Esophagus (tissue), 2 donors: ENCODE results near the gene DIAPH1. TPM values are rescaled to one million over a fixed set of nuclear protein-coding genes. Genes with fewer than 3 reads are reported as not detected.
A peak's percentile ranks its signal among the peaks of the same experiment; 100 is the strongest.

Experiments used
- H3K27ac ChIP-seq, 2 donors: one replicate each; pipeline ENCODE4 v1.5.1; 2013; ENCODE audit warnings: low read depth in 2 of 2, mild to moderate bottlenecking in 2 of 2, inconsistent platforms in 1 of 2, low read length in 1 of 2, moderate library complexity in 1 of 2
- H3K27me3 ChIP-seq, 2 donors: one replicate each; pipeline ENCODE4 v1.6.1; 2013; ENCODE audit warnings: low read length in 2 of 2, control low read depth in 1 of 2, mild to moderate bottlenecking in 1 of 2; ENCODE audit not compliant: insufficient read depth in 2 of 2, control insufficient read depth in 1 of 2
- H3K36me3 ChIP-seq, 2 donors: one replicate each; pipeline ENCODE4 v1.6.1; 2013; ENCODE audit warnings: low read length in 1 of 2; ENCODE audit not compliant: control insufficient read depth in 2 of 2, insufficient read depth in 2 of 2
- H3K4me1 ChIP-seq, 2 donors: one replicate each; pipeline ENCODE4 v1.6.1; 2013; ENCODE audit warnings: low read length in 1 of 2; ENCODE audit not compliant: control insufficient read depth in 2 of 2, insufficient read depth in 2 of 2
- H3K4me3 ChIP-seq, 2 donors: one replicate each; pipeline ENCODE4 v1.5.1; 2013; ENCODE audit warnings: low read length in 2 of 2, mild to moderate bottlenecking in 2 of 2, low read depth in 1 of 2, moderate library complexity in 1 of 2
- H3K9me3 ChIP-seq, 2 donors: one replicate each; pipeline ENCODE4 v1.6.1; 2013; ENCODE audit warnings: mild to moderate bottlenecking in 2 of 2, low read depth in 1 of 2, low read length in 1 of 2, moderate library complexity in 1 of 2; ENCODE audit not compliant: control insufficient read depth in 2 of 2, insufficient read depth in 1 of 2
- WGBS, 2 donors: extraction: QIAGEN DNeasy Blood & Tissue Kit; methylation state at CpG; one replicate each; pipeline ENCODE4 v1.1.7; 2013; 5-methylcytosine and 5-hydroxymethylcytosine counted together
- polyA plus RNA-seq, 2 donors: library from polyadenylated mRNA; stranded (reverse); fragments of 200-250 nt; gene quantifications; one replicate each; pipeline ENCODE4 v1.2.3, GENCODE V29; 2013
- donor health status: healthy with polysubstance abuse.
- donor health status: Bipolar disorder and iron deficiency.

The DIAPH1 gene
- polyA plus RNA-seq, 2 donors: 84.2 to 84.5 TPM

DNA sequence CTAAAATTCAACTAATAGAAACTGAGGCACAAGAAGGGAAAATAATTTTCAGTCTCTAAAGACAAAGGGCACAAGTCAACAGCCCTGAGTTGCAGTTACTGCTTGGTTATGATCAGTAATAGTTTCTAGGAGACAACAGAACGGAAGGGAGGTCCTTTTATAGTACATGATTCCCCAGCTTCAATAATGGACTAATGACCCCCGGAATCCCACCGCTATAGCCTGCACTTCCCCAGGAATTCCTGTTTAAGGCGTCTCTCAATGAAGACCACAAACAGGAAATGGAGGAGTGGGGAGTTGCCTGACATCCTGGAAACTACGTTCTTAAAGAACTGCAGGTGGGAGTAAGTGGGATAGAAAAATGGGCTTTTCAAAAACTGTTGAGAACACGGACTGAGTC is 60.6 kb downstream of the DIAPH1 start:
- H3K4me3 ChIP-seq: no peak overlapping the region
- H3K36me3 ChIP-seq: no peaks in the 10 kb centered on the region
- no peaks in the 10 kb centered on the region for H3K9me3 ChIP-seq
- H3K27me3 ChIP-seq: no peaks in the 10 kb centered on the region
- H3K4me1 ChIP-seq: peaks cover 0 to 2% of the 10 kb centered on the region in 2 donors
- WGBS, 2 donors: 48 to 52% methylated on average over 6 of the region's 6 CpGs
- peak overlapping the region; percentile 90 to 95 for H3K27ac ChIP-seq

DNA sequence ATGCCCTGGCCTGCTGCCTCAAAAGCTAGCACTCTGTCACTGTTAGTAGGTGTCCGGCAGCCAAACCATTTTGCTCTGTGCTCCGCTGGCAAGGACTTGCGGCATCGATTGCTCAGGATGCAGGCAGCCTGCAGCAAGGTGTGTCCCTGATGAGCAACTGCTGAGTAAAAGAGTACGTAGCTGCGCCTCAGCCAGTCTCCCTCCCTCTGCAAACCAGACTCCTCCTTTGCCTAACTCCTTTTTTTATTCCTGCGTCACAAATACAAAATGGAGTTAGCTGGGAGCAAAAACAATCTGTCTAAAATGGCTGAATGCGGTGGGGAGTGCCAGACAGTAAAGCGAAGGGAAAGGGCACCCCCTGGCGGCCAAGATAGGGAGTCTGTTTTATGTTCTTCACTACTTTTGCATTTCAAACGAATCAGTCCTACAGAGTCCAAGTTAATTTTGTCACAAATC is 61.1 kb downstream of the DIAPH1 start:
- H3K4me1 ChIP-seq: peaks cover 0 to 2% of the 10 kb centered on the region in 2 donors
- H3K36me3 ChIP-seq: no peaks in the 10 kb centered on the region
- peak overlapping the region; percentile 85 to 90 for H3K27ac ChIP-seq
- no peaks in the 10 kb centered on the region for H3K9me3 ChIP-seq
- no peaks in the 10 kb centered on the region for H3K27me3 ChIP-seq
- WGBS, 2 donors: 31 to 35% methylated on average over 11 of the region's 11 CpGs
- H3K4me3 ChIP-seq: no peak overlapping the region

DNA sequence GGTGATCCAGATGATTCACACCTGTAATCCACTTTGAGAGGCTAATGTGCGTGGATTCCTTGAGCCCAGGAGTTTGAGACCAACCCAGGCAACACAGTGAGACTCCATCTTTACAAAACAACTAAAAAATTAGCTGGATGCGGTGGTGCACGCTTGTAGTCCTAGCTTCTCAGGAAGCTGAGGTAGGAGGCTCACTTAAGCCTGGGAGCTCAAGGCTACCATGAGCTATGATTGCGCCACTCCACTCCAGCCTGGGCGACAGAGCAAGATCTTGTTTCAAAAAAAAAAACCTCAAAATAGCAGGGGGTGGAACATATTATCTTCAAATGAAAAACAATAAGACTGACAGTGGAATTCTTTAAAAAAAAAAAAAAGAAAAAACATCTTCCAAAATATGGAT is 70.9 kb downstream of the DIAPH1 start:
- H3K27ac ChIP-seq: no peak overlapping the region
- H3K36me3 ChIP-seq: peaks cover 0 to 6% of the 10 kb centered on the region in 2 donors
- H3K4me3 ChIP-seq: no peak overlapping the region
- WGBS, 2 donors: 93 to 97% methylated on average over 5 of the region's 5 CpGs
- H3K9me3 ChIP-seq: peaks cover 0 to 3% of the 10 kb centered on the region in 2 donors
- H3K27me3 ChIP-seq: no peaks in the 10 kb centered on the region
- no peaks in the 10 kb centered on the region for H3K4me1 ChIP-seq

DNA sequence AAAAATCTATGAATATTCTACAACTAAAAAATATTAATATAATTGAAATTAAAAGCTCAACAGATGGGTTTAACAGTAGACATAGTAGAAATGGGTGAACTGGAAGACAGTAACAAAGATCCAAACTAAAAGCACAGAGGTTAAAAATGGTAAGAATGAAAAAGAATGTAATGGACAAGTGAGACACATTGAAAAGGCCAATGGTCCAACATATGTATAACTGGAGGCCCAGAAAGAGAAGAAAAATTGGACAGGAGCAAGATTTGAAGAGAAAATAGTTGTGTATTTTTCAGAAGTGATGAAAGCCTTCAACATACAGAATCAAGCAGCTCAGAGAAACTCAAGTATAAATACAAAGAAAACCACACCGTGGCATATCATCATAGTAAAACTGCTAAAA is 71.3 kb downstream of the DIAPH1 start:
- Histone ChIP-seq H3K27me3 (no peaks in the 10 kb centered on the region), H3K36me3 (peaks cover 0 to 6% of the 10 kb centered on the region in 2 donors), H3K27ac (no peak overlapping the region), H3K9me3 (peaks cover 0 to 3% of the 10 kb centered on the region in 2 donors), H3K4me3 (no peak overlapping the region), H3K4me1 (no peaks in the 10 kb centered on the region)
- WGBS, 2 donors: 94 to 100% methylated on average over 1 of the region's 1 CpG

DNA sequence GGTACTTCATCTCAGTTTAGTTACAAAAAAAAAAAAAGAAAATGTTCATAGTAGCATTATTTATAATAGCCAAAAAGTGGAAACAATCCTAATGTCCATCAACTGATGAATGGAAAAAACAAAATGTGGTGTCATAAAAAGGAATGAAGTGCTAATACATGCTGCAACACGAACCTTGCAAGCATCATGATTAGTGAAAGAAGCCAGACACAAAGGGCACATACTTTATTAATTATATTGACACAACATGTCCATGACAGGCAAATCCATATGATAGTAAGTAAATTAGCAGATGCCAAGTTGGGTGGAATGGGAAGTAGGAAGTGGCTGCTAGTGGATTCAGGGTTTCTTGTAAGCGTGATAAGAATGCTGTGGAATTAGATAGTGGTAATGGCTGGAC is 75.7 kb downstream of the DIAPH1 start:
- WGBS, 2 donors: 66 to 75% methylated on average over 2 of the region's 2 CpGs
- peaks cover 0 to 3% of the 10 kb centered on the region in 2 donors for H3K36me3 ChIP-seq
- H3K9me3 ChIP-seq: peaks cover 0 to 3% of the 10 kb centered on the region in 2 donors
- no peak overlapping the region for H3K4me3 ChIP-seq
- H3K27ac ChIP-seq: no peak overlapping the region
- no peaks in the 10 kb centered on the region for H3K27me3 ChIP-seq
- H3K4me1 ChIP-seq: no peaks in the 10 kb centered on the region

DNA sequence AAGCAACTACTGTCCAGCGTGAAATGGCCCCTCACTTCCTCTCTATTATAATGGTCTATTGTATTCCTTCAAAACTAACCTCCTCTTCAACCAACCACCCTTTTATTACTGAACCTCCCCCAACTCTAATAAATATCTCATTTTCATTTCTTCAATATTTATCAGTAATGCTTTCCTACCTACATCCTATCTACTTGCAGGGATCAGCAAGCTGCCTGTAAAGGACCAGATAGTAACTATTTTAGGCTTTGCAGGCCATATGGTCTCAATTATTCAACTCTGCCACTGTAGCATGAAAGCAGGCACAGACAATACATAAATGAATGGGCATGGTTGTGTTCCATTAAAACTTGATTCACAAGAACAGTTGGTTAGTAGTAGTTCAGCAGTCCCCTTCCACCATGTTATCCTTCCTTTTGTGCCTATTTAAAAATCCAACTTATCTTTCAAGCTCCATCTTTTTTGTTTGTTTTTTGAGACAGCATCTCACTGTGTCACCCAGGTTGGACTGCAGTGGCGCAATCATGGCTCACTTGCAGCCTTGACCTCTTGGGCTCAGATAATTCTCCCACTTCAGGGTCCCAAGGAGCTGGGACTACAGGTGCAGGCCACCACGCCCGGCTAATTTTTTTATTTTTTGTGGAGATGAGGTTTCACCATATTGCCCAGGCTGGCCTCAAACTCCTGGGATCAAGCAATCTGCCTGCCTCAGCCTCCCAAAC is 84.1 kb downstream of the DIAPH1 start:
- Histone ChIP-seq H3K27me3 (no peaks in the 10 kb centered on the region), H3K4me3 (no peak overlapping the region), H3K9me3 (no peaks in the 10 kb centered on the region), H3K36me3 (no peaks in the 10 kb centered on the region), H3K27ac (no peak overlapping the region), H3K4me1 (no peaks in the 10 kb centered on the region)
- 95 to 97% methylated on average over 4 of the region's 4 CpGs for WGBS, 2 donors

DNA sequence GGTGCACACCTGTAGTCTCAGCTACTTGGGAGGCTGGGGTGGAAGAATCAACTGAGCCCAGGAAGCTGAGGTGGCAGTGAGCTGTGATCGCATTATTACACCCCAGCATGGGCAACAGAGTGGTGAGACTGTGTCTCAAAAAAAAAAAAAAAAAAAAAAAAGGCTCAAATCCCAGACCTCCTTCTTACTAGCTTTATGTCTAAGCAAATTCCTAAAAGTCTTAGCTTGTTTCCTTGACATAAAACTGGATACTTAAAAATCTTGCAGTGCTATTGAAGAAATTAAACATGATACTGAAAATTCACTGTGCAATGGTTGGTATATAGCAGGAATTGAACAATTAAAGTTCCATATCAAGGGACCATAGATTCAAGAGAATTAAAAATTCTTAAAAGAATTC is 84.9 kb downstream of the DIAPH1 start:
- WGBS, 2 donors: 96 to 100% methylated on average over 1 of the region's 1 CpG
- no peak overlapping the region for H3K4me3 ChIP-seq
- no peaks in the 10 kb centered on the region for H3K27me3 ChIP-seq
- no peak overlapping the region for H3K27ac ChIP-seq
- H3K9me3 ChIP-seq: no peaks in the 10 kb centered on the region
- peaks cover 0 to 3% of the 10 kb centered on the region in 2 donors for H3K36me3 ChIP-seq
- no peaks in the 10 kb centered on the region for H3K4me1 ChIP-seq

DNA sequence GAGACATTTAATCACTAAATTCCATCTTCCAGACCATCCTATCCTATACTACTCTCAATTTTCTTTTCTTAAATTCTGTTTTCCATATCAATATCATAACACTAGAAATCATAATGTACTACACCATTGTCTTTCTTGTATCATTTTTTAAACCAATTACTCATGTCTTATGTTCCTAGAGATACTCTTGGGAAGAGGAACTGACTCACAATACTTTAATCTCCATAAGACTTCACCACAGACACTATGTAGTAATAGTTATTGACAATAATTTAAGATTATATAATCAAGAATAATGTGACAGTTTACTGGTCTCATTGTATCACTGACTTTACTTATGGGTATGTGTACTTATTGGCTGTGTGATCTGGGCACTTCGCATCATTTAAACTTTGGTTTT is 86.1 kb downstream of the DIAPH1 start:
- Histone ChIP-seq H3K4me1 (peaks cover 0 to 5% of the 10 kb centered on the region in 2 donors), H3K9me3 (no peaks in the 10 kb centered on the region), H3K27me3 (no peaks in the 10 kb centered on the region), H3K36me3 (peaks cover 0 to 5% of the 10 kb centered on the region in 2 donors), H3K4me3 (no peak overlapping the region), H3K27ac (no peak overlapping the region)
- 94 to 100% methylated on average over 1 of the region's 1 CpG for WGBS, 2 donors

DNA sequence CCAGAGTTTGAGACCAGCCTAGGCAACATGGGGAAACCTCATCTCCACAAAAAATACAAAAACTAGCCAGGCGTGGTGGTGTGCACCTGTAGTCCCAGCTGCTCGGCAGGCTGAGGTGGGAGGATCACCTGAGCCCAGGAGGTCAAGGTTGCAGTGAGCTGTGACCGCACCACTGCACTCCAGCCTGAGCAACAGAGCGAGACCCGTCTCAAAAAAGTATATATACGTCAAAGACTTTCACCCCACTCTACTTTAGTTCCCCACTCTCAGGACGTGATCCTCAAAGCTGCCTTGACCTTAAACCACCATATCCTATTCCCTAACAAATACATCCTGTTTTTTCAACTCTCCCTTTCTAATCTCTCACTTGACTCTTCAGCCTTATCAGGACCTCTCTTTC is 88.9 kb downstream of the DIAPH1 start:
- Histone ChIP-seq H3K9me3 (no peaks in the 10 kb centered on the region), H3K36me3 (peaks cover 6 to 12% of the 10 kb centered on the region in 2 donors), H3K4me1 (peaks cover 0 to 5% of the 10 kb centered on the region in 2 donors), H3K27me3 (no peaks in the 10 kb centered on the region), H3K27ac (peak overlapping the region in 1 of 2 donors; percentile 84), H3K4me3 (no peak overlapping the region)
- WGBS, 2 donors: 90 to 94% methylated on average over 7 of the region's 7 CpGs

DNA sequence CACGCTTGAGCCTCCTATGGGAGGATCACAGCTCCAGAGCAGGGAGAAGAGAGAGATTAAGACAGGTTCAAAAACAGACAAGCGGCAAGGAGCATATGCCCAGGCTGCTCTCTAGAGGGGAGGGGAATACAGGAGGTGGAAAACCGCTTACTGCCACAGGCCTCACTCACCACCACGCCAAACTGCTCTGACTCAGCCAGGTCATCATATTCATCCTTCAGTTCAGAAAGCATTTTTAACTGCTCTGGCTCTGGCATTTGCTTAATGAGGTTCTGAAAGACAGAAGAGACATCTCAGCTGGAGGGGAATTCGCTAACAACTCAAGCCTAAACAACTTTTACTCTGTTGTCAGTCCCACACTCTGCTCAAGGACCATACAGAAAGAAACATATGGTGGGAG is 89.8 kb downstream of the DIAPH1 start:
- peaks cover 0 to 5% of the 10 kb centered on the region in 2 donors for H3K4me1 ChIP-seq
- H3K27me3 ChIP-seq: no peaks in the 10 kb centered on the region
- H3K27ac ChIP-seq: peak overlapping the region; percentile 60 to 84
- no peak overlapping the region for H3K4me3 ChIP-seq
- WGBS, 2 donors: 54 to 66% methylated on average over 5 of the region's 5 CpGs
- H3K36me3 ChIP-seq: peaks cover 6 to 14% of the 10 kb centered on the region in 2 donors
- H3K9me3 ChIP-seq: no peaks in the 10 kb centered on the region
